NCI-H1436 (cell line): ENCODE data around the gene ZNF414.

Experiments used
- DNase-seq: peaks from one replicate; lab custom pipeline; 2025; lab: John Stamatoyannopoulos, UW

ZNF414 gene

GRCh38 chr19:8490395-8490760, 23.6 kb downstream of the ZNF414 start:
- no peak for DNase-seq

GRCh38 chr19:8489561-8490394, 24.2 kb downstream of the ZNF414 start:
- DNase-seq, result no peak

- DNase-seq, result no peak
Measured at GRCh38 chr19:8488365-8488764, 25.6 kb downstream of the ZNF414 start.

- DNase-seq, result no peak
Measured at GRCh38 chr19:8487137-8487851, 26.7 kb downstream of the ZNF414 start.

GRCh38 chr19:8486661-8487136, 27.3 kb downstream of the ZNF414 start:
- DNase-seq, result no peak

GRCh38 chr19:8485561-8486371, 28.2 kb downstream of the ZNF414 start:
- DNase-seq, result no peak

- no peak for DNase-seq
Measured at GRCh38 chr19:8484331-8484894, 29.6 kb downstream of the ZNF414 start.

GRCh38 chr19:8483165-8483564, 30.8 kb downstream of the ZNF414 start:
- DNase-seq, result no peak

GRCh38 chr19:8482696-8483095, 31.3 kb downstream of the ZNF414 start:
- DNase-seq, result no peak

- DNase-seq, result no peak
Measured at GRCh38 chr19:8481616-8482015, 32.4 kb downstream of the ZNF414 start.

- no peak for DNase-seq
Measured at GRCh38 chr19:8481201-8481600, 32.8 kb downstream of the ZNF414 start.

- no peak for DNase-seq
Measured at GRCh38 chr19:8478598-8478997, 35.4 kb downstream of the ZNF414 start.

GRCh38 chr19:8477889-8478288, 36.1 kb downstream of the ZNF414 start:
- no peak for DNase-seq

- DNase-seq, result no peak
Measured at GRCh38 chr19:8476524-8476923, 37.4 kb downstream of the ZNF414 start.

- no peak for DNase-seq
Measured at GRCh38 chr19:8475005-8475404, 39.0 kb downstream of the ZNF414 start.

- DNase-seq, result no peak
Measured at GRCh38 chr19:8473648-8474476, 40.1 kb downstream of the ZNF414 start.

GRCh38 chr19:8469613-8470368, 44.2 kb downstream of the ZNF414 start:
- no peak for DNase-seq

- DNase-seq, result no peak
Measured at GRCh38 chr19:8468761-8469373, 45.1 kb downstream of the ZNF414 start.

GRCh38 chr19:8468124-8468523, 45.8 kb downstream of the ZNF414 start:
- DNase-seq, result no peak

GRCh38 chr19:8466018-8466417, 47.9 kb downstream of the ZNF414 start:
- DNase-seq, result no peak
